Neural cell (in vitro differentiated cells): Measurements from ENCODE around the gene RNU6-9. TPM values are rescaled to one million over a fixed set of nuclear protein-coding genes. Genes with fewer than 3 reads are reported as not detected.

Experiments used
- H2AFZ ChIP-seq: fragments of 200-600, 300-800 bp; sonication (generic), shearing (Covaris generic); 2 replicates; pipeline ENCODE4 v1.6.0; 2014; ENCODE audit warnings: low read depth, mild to moderate bottlenecking, antibody characterized with exemption, low read length, moderate library complexity
- H3F3A ChIP-seq: fragments of 200-600 bp; shearing (Covaris generic); 2 replicates; pipeline ENCODE4 v1.6.1; 2016; ENCODE audit warnings: mild to moderate bottlenecking, moderate library complexity, mixed read lengths, antibody characterized with exemption, low read length; ENCODE audit not compliant: insufficient read depth, poor library complexity, severe bottlenecking
- H3K27ac ChIP-seq: fragments of 200-600, 300-800 bp; sonication (generic), shearing (Covaris generic); 2 replicates; pipeline ENCODE4 v1.5.1; 2014; ENCODE audit warnings: mild to moderate bottlenecking, low read length, moderate library complexity
- H3K27me3 ChIP-seq: fragments of 300-800, 200-600 bp; sonication (generic), shearing (Covaris generic); 2 replicates; pipeline ENCODE4 v1.6.0; 2014; ENCODE audit warnings: mild to moderate bottlenecking, low read depth, low read length, moderate library complexity; ENCODE audit not compliant: insufficient read depth
- H3K36me3 ChIP-seq: fragments of 300-800, 200-600 bp; sonication (generic), shearing (Covaris generic); 2 replicates; pipeline ENCODE4 v1.5.1; 2014; ENCODE audit warnings: mild to moderate bottlenecking, antibody characterized with exemption, low read length, moderate library complexity; ENCODE audit not compliant: insufficient read depth
- H3K4me2 ChIP-seq: fragments of 300-800, 200-600 bp; sonication (generic), shearing (Covaris generic); 2 replicates; pipeline ENCODE4 v1.6.0; 2014; ENCODE audit warnings: mild to moderate bottlenecking, low read length
- H3K4me3 ChIP-seq: fragments of 300-800, 200-600 bp; sonication (generic), shearing (Covaris generic); 2 replicates; pipeline ENCODE4 v1.5.1; 2014; ENCODE audit warnings: mild to moderate bottlenecking, low read length, moderate library complexity
- H3K79me2 ChIP-seq: fragments of 200-600 bp; shearing (Covaris generic); replicated peaks from 2 replicates; pipeline ENCODE4 v1.6.0; 2014; ENCODE audit warnings: mild to moderate bottlenecking, low read length, moderate library complexity; ENCODE audit not compliant: insufficient read depth
- H3K9ac ChIP-seq: fragments of 300-800, 200-600 bp; sonication (generic), shearing (Covaris generic); 2 replicates; pipeline ENCODE4 v1.6.1; 2016; ENCODE audit warnings: mild to moderate bottlenecking, low read length, mixed read lengths
- H3K9me2 ChIP-seq: fragments of 200-600 bp; shearing (Covaris generic); 2 replicates; pipeline ENCODE4 v1.6.1; 2016; ENCODE audit warnings: mild to moderate bottlenecking, low read length, mixed read lengths; ENCODE audit not compliant: insufficient read depth
- H3K9me3 ChIP-seq: fragments of 200-600, 300-800 bp; sonication (generic), shearing (Covaris generic); 2 replicates; pipeline ENCODE4 v1.6.1; 2016; ENCODE audit warnings: mild to moderate bottlenecking, mixed run types, low read length, moderate library complexity, mixed read lengths
- H4K20me1 ChIP-seq: fragments of 200-600 bp; shearing (Covaris generic); 2 replicates; pipeline ENCODE4 v1.6.1; 2016; ENCODE audit warnings: mild to moderate bottlenecking, mixed run types; ENCODE audit not compliant: insufficient read depth
- EP300 ChIP-seq: fragments of 450-650 bp; conservative IDR thresholded peaks from 2 replicates; pipeline ENCODE4 v1.6.1; 2014; ENCODE audit warnings: antibody characterized with exemption, mild to moderate bottlenecking, moderate library complexity; ENCODE audit not compliant: poor library complexity, severe bottlenecking
- EZH2 ChIP-seq: fragments of 200-600, 300-800 bp; shearing (Covaris generic), sonication (generic); IDR thresholded peaks from 2 replicates; pipeline ENCODE4 v1.6.1; 2014; ENCODE audit warnings: antibody characterized with exemption, low read length, borderline replicate concordance, mild to moderate bottlenecking; ENCODE audit not compliant: insufficient read depth, poor library complexity, severe bottlenecking
- MXI1 ChIP-seq: fragments of 450-650 bp; conservative IDR thresholded peaks from 2 replicates; pipeline ENCODE4 v1.6.1; 2014; ENCODE audit warnings: antibody characterized with exemption, mild to moderate bottlenecking; ENCODE audit not compliant: poor library complexity, severe bottlenecking
- POLR2AphosphoS5 ChIP-seq: IDR thresholded peaks from 2 replicates; pipeline ENCODE4 v1.6.1; 2012
- RAD21 ChIP-seq: fragments of 450-650 bp; conservative IDR thresholded peaks from 2 replicates; pipeline ENCODE4 v1.6.1; 2014; ENCODE audit warnings: antibody characterized with exemption, mild to moderate bottlenecking, moderate library complexity
- REST ChIP-seq: IDR thresholded peaks from 2 replicates; pipeline ENCODE4 v1.6.1; 2012; ENCODE audit warnings: borderline replicate concordance
- SMC3 ChIP-seq: fragments of 450-650 bp; conservative IDR thresholded peaks from 2 replicates; pipeline ENCODE4 v1.6.1; 2014; ENCODE audit warnings: antibody characterized with exemption, mild to moderate bottlenecking, moderate library complexity; ENCODE audit not compliant: poor library complexity
- TAF1 ChIP-seq: IDR thresholded peaks from 2 replicates; pipeline ENCODE4 v1.6.1; 2012; ENCODE audit warnings: low read depth
- polyA plus RNA-seq: library from polyadenylated mRNA; depleted of rRNA; stranded (reverse); fragments of >200 nt; gene quantifications from 2 replicates; pipeline ENCODE4 v1.2.3, GENCODE V29; 2014
- small RNA-seq, 3 experiments: library from RNA; depleted of rRNA; stranded (forward); fragments of <200 nt; gene quantifications; one replicate each; pipeline ENCODE3, GENCODE V24; 2012
- TF ChIP-seq, protein P1 (sequence below): fragments of 450-650 bp; IDR thresholded peaks from 2 replicates; pipeline ENCODE4 v1.5.1; 2014; ENCODE audit warnings: antibody characterized with exemption, mild to moderate bottlenecking, moderate library complexity; ENCODE audit not compliant: poor library complexity, severe bottlenecking

Gene RNU6-9
- polyA plus RNA-seq, 1 donor from 2014 or later: not detected

DNA sequence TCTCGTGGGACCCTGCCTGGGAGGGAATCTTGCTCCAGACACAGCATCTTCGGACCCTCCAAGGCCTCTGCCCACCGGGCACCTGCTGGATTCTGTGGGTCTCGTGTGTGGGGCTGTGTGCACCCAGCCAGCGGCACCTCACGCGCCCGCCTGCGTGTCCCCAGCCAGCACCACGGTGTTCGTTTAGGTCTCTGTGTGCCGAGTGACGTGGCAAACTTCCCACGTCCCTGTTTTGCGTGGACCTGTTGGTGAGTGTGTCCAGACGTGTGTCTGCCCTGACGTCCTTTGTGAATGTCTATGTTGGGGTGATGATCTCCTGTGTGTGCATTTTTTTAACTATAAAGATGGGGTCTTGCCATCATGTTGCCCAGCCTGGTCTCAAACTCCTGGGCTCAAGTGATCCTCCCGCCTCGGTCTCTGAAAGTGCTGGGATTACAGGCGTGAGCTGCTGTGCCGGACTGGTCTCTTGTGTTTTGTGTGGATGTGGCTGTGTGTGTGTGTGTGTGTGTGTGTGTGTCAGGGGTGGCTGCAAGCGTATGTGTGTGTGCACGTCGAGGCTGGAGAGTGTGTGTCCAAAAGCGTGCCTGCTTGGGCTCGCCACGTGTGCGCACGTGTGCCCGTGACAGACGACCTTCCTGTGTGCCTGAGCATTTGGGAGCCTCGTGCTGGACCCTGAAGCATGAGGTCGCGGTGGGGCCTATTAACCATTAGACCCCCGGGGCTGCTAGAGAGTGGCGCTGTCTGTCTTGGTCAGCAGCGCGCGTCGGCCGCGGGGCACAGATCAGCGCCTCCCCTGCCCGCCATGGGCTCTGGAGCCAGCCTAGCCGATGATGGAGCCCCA is 48.2 kb downstream of the RNU6-9 start:
- Histone ChIP-seq H3K9me2 (no peaks in the 10 kb centered on the region), H3K9ac (no peak overlapping the region), H3K9me3 (no peaks in the 10 kb centered on the region), H3K27me3 (no peaks in the 10 kb centered on the region), H3K27ac (no peak overlapping the region), H3K79me2 (peaks cover 5% of the 10 kb centered on the region), H3K4me2 (no peak overlapping the region), H4K20me1 (no peaks in the 10 kb centered on the region), H3K36me3 (no peaks in the 10 kb centered on the region), H3K4me3 (no peak overlapping the region), H3F3A (no peaks in the 10 kb centered on the region), H2AFZ (no peak overlapping the region)
- TF ChIP-seq EZH2 (no peak), EP300 (no peak), SMC3 (no peak), MXI1 (no peak)
- TF ChIP-seq, protein P1, sequence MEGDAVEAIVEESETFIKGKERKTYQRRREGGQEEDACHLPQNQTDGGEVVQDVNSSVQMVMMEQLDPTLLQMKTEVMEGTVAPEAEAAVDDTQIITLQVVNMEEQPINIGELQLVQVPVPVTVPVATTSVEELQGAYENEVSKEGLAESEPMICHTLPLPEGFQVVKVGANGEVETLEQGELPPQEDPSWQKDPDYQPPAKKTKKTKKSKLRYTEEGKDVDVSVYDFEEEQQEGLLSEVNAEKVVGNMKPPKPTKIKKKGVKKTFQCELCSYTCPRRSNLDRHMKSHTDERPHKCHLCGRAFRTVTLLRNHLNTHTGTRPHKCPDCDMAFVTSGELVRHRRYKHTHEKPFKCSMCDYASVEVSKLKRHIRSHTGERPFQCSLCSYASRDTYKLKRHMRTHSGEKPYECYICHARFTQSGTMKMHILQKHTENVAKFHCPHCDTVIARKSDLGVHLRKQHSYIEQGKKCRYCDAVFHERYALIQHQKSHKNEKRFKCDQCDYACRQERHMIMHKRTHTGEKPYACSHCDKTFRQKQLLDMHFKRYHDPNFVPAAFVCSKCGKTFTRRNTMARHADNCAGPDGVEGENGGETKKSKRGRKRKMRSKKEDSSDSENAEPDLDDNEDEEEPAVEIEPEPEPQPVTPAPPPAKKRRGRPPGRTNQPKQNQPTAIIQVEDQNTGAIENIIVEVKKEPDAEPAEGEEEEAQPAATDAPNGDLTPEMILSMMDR: no peak

GRCh38 chr19:942133-942645 is 48.9 kb downstream of the RNU6-9 start:
- Histone ChIP-seq H3K9ac (no peak overlapping the region), H4K20me1 (no peaks in the 10 kb centered on the region), H3F3A (no peaks in the 10 kb centered on the region), H3K27ac (no peak overlapping the region), H2AFZ (no peak overlapping the region), H3K9me2 (no peaks in the 10 kb centered on the region), H3K4me3 (no peak overlapping the region), H3K9me3 (no peaks in the 10 kb centered on the region), H3K27me3 (no peaks in the 10 kb centered on the region), H3K4me2 (no peak overlapping the region), H3K79me2 (peaks cover 5% of the 10 kb centered on the region), H3K36me3 (no peaks in the 10 kb centered on the region)
- TF ChIP-seq RAD21 (no peak), EP300 (no peak), POLR2AphosphoS5 (no peak), MXI1 (no peak), SMC3 (no peak), EZH2 (no peak), TAF1 (no peak), REST (no peak)
- TF ChIP-seq, protein P1: no peak

Small RNAs within 50 kb of the gene (small RNA-seq; reads per million reads assigned to genes)
- gene RNU6-9: 2.3 to 18.6 (median 3.6) reads per million in 3 experiments

Other genes with a start within 250 kb of the RNU6-9 start
- 33.7 and 44.8 TPM in 2 replicates for gene RNF126, start 230.3 kb upstream of the RNU6-9 start, polyA plus RNA-seq
- gene FSTL3, start 217.1 kb upstream of the RNU6-9 start, polyA plus RNA-seq: 3.1 and 6.6 TPM in 2 replicates
- not detected in 2 replicates for gene PRSS57, start 198.0 kb upstream of the RNU6-9 start, polyA plus RNA-seq
- 74.8 and 87.3 TPM in 2 replicates for gene PALM, start 184.5 kb upstream of the RNU6-9 start, polyA plus RNA-seq
- gene MISP, start 142.4 kb upstream of the RNU6-9 start, polyA plus RNA-seq: 0.24 and 0.98 TPM in 2 replicates
- 27.3 and 39.0 TPM in 2 replicates for gene PTBP1, start 96.0 kb upstream of the RNU6-9 start, polyA plus RNA-seq
- gene PLPPR3, start 71.5 kb upstream of the RNU6-9 start, polyA plus RNA-seq: 239 and 275 TPM in 2 replicates
- 1.0 and 1.1 TPM in 2 replicates for gene AZU1, start 65.6 kb upstream of the RNU6-9 start, polyA plus RNA-seq
- 0.54 TPM in 1 of 2 replicates, not detected in the other for gene PRTN3, start 52.5 kb upstream of the RNU6-9 start, polyA plus RNA-seq
- gene ELANE, start 41.2 kb upstream of the RNU6-9 start, polyA plus RNA-seq: not detected in 2 replicates
- gene CFD, start 33.8 kb upstream of the RNU6-9 start, polyA plus RNA-seq: 3.8 and 5.3 TPM in 2 replicates
- gene MED16, start 297 bp upstream of the RNU6-9 start, polyA plus RNA-seq: 13.3 and 17.0 TPM in 2 replicates
- gene R3HDM4, start 19.7 kb downstream of the RNU6-9 start, polyA plus RNA-seq: 51.2 and 71.8 TPM in 2 replicates
- 0.76 and 5.4 TPM in 2 replicates for gene KISS1R, start 23.8 kb downstream of the RNU6-9 start, polyA plus RNA-seq
- gene ARID3A, start 32.6 kb downstream of the RNU6-9 start, polyA plus RNA-seq: 5.7 and 11.4 TPM in 2 replicates
- 64.9 and 90.1 TPM in 2 replicates for gene WDR18, start 90.9 kb downstream of the RNU6-9 start, polyA plus RNA-seq
- gene GRIN3B, start 106.9 kb downstream of the RNU6-9 start, polyA plus RNA-seq: 0.46 and 5.0 TPM in 2 replicates
- 176 and 208 TPM in 2 replicates for gene TMEM259, start 127.6 kb downstream of the RNU6-9 start, polyA plus RNA-seq
- not detected in 2 replicates for gene RNU6-2, start 128.0 kb downstream of the RNU6-9 start, polyA plus RNA-seq
- 42.8 and 45.3 TPM in 2 replicates for gene CNN2, start 133.1 kb downstream of the RNU6-9 start, polyA plus RNA-seq
- 51.8 and 75.2 TPM in 2 replicates for gene ABCA7, start 146.6 kb downstream of the RNU6-9 start, polyA plus RNA-seq
- gene ARHGAP45, start 173.7 kb downstream of the RNU6-9 start, polyA plus RNA-seq: 2.8 and 3.3 TPM in 2 replicates
- 168 and 172 TPM in 2 replicates for gene POLR2E, start 201.9 kb downstream of the RNU6-9 start, polyA plus RNA-seq
- 713 and 812 TPM in 2 replicates for gene GPX4, start 210.5 kb downstream of the RNU6-9 start, polyA plus RNA-seq